ENCODE results near the gene COMMD10. TPM values are rescaled to one million over a fixed set of nuclear protein-coding genes. Genes with fewer than 3 reads are reported as not detected.

The COMMD10 gene
- polyA plus RNA-seq, 1 donor (not counting 4 experiments of a cell fraction or from before 2014, with no cell fraction given), result 22.3 TPM

DNA sequence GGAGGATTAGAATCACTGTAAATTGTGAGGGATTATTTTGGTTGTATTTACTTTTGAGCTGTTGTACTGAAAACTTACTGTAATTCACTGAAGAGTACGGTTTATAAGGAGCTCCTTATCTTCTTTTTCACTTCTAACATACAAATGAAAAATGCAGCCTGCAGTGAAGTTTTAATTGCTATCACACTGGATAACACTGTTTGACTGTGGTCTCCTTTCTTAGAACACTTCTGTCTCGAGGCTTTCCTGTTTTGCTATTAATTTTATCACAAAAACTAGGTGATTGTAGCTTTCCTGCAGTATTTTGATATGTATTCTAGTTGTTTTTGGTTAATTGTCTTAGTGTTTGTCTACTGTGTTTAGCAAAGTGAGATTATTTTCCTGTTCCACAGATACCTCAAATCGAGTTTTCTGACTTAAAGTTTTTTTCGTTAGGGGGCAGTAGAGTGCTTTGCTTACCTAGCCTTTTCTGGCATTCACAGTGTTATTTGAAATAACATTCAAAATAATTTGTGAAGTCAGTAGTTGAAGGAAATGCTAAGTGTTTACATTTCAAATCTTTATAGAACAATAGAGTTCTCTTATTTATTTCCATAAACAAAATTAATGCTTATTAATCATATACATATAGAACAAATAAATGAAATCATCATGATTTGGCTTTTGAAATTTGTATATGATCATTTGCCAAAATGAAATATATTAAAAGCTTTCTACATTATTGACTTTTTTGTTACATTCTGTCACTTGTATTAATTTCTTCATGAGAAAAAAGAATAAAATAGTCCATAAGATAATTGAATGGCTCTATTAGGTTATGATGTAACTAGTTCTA, 52.9 kb downstream of the COMMD10 start:
- FAIRE-seq (peak; percentile 71), DNase-seq (ENCODE audit: low read depth, low spot score) (no peak)
- Histone ChIP-seq H2AFZ (ENCODE audit: control insufficient read depth, low read length) (no peak overlapping the region), H3K79me2 (ENCODE audit: control insufficient read depth, insufficient read depth, low read length) (no peaks in the 10 kb centered on the region), H3K4me2 (ENCODE audit: control insufficient read depth, extremely low read depth, insufficient read depth, low read depth, low read length) (no peak overlapping the region), H3K4me3 (ENCODE audit: control insufficient read depth in 2 of 3, extremely low read depth in 1 of 3, insufficient read depth in 2 of 3, low read depth in 1 of 3, low read length in 3 of 3) (no peak overlapping the region), H3K9me1 (ENCODE audit: control insufficient read depth, extremely low read depth, insufficient read depth, low read length) (no peaks in the 10 kb centered on the region), H3K36me3 (ENCODE audit: control insufficient read depth in 2 of 2, extremely low read depth in 1 of 2, insufficient read depth in 2 of 2, low read length in 2 of 2) (no peaks in the 10 kb centered on the region), H3K9me3 (ENCODE audit: control insufficient read depth, low read depth, low read length) (no peaks in the 10 kb centered on the region), H3K9ac (ENCODE audit: control insufficient read depth, extremely low read depth, insufficient read depth, low read length) (no peak overlapping the region), H3K27me3 (ENCODE audit: control insufficient read depth, extremely low read depth, insufficient read depth, low read length) (no peaks in the 10 kb centered on the region), H4K20me1 (ENCODE audit: control insufficient read depth, extremely low read depth, insufficient read depth, low read length) (no peaks in the 10 kb centered on the region), H3K27ac (ENCODE audit: control insufficient read depth, insufficient read depth, low read length) (no peak overlapping the region), H3K4me1 (ENCODE audit: control insufficient read depth, extremely low read depth, insufficient read depth, low read length) (no peaks in the 10 kb centered on the region)
- TF ChIP-seq, protein P1, sequence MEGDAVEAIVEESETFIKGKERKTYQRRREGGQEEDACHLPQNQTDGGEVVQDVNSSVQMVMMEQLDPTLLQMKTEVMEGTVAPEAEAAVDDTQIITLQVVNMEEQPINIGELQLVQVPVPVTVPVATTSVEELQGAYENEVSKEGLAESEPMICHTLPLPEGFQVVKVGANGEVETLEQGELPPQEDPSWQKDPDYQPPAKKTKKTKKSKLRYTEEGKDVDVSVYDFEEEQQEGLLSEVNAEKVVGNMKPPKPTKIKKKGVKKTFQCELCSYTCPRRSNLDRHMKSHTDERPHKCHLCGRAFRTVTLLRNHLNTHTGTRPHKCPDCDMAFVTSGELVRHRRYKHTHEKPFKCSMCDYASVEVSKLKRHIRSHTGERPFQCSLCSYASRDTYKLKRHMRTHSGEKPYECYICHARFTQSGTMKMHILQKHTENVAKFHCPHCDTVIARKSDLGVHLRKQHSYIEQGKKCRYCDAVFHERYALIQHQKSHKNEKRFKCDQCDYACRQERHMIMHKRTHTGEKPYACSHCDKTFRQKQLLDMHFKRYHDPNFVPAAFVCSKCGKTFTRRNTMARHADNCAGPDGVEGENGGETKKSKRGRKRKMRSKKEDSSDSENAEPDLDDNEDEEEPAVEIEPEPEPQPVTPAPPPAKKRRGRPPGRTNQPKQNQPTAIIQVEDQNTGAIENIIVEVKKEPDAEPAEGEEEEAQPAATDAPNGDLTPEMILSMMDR (optimal IDR thresholded peaks at IDR 0.05 in 1 of 3, IDR thresholded peaks at IDR 0.05 in 1 of 3, conservative IDR thresholded peaks at IDR 0.05 in 1 of 3; ENCODE audit: extremely low read depth in 1 of 3, insufficient read depth in 2 of 3, low read length in 3 of 3), result peak in 2 of 3 experiments; percentile 55 to 60
- no peak for TF ChIP-seq EZH2 (IDR thresholded peaks at IDR 0.05; ENCODE audit: low read length)
- dilution Hi-C loops (cut with MboI; ENCODE audit: extremely low pct_ligation_motif_present, low sequenced_read_pairs), result no loop called here

- no peak overlapping the region for H2AFZ ChIP-seq (ENCODE audit: control insufficient read depth, low read length)
- no peaks in the 10 kb centered on the region for H3K79me2 ChIP-seq (ENCODE audit: control insufficient read depth, insufficient read depth, low read length)
- dilution Hi-C loops (cut with MboI; ENCODE audit: extremely low pct_ligation_motif_present, low sequenced_read_pairs), result no loop called here
- H3K4me3 ChIP-seq (ENCODE audit: control insufficient read depth in 2 of 3, extremely low read depth in 1 of 3, insufficient read depth in 2 of 3, low read depth in 1 of 3, low read length in 3 of 3), result no peak overlapping the region
- no peaks in the 10 kb centered on the region for H3K9me1 ChIP-seq (ENCODE audit: control insufficient read depth, extremely low read depth, insufficient read depth, low read length)
- FAIRE-seq (no peak), DNase-seq (ENCODE audit: low read depth, low spot score) (no peak)
- H3K9ac ChIP-seq (ENCODE audit: control insufficient read depth, extremely low read depth, insufficient read depth, low read length), result no peak overlapping the region
- H3K4me2 ChIP-seq (ENCODE audit: control insufficient read depth, extremely low read depth, insufficient read depth, low read depth, low read length), result no peak overlapping the region
- no peak overlapping the region for H3K27ac ChIP-seq (ENCODE audit: control insufficient read depth, insufficient read depth, low read length)
- H3K27me3 ChIP-seq (ENCODE audit: control insufficient read depth, extremely low read depth, insufficient read depth, low read length), result no peaks in the 10 kb centered on the region
- TF ChIP-seq, protein P1 (optimal IDR thresholded peaks at IDR 0.05 in 1 of 3, IDR thresholded peaks at IDR 0.05 in 1 of 3, conservative IDR thresholded peaks at IDR 0.05 in 1 of 3; ENCODE audit: extremely low read depth in 1 of 3, insufficient read depth in 2 of 3, low read length in 3 of 3), result no peak
- no peak for TF ChIP-seq EZH2 (IDR thresholded peaks at IDR 0.05; ENCODE audit: low read length)
- H3K36me3 ChIP-seq (ENCODE audit: control insufficient read depth in 2 of 2, extremely low read depth in 1 of 2, insufficient read depth in 2 of 2, low read length in 2 of 2), result no peaks in the 10 kb centered on the region
- no peaks in the 10 kb centered on the region for H4K20me1 ChIP-seq (ENCODE audit: control insufficient read depth, extremely low read depth, insufficient read depth, low read length)
- H3K9me3 ChIP-seq (ENCODE audit: control insufficient read depth, low read depth, low read length), result no peaks in the 10 kb centered on the region
- peaks cover 9% of the 10 kb centered on the region for H3K4me1 ChIP-seq (ENCODE audit: control insufficient read depth, extremely low read depth, insufficient read depth, low read length)
Measured at GRCh38 chr5:116142495-116142894, 57.7 kb downstream of the COMMD10 start.
